ENCODE measurements around the gene CLEC18A.

The CLEC18A gene

DNA sequence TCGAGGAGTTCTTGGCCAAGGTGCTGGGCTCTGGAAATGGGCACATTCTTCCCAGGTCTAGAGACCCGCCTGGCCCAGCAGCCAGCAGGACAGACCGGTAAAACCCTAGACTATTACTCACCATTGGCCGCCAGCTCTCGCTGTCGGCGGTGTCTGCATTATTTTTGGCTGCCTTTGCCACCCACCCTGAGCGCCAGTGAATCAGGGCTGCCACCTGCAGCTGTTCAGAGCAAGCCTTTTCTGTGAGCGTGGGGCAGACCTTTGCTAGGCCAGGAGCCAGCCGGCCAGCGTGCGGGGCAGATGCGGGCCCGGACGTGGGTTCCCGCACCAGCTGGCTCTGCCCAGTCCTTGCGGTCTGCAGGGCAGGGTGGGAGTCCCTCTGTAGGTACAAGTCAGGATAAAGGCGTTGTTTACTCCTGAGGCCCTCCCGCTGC is 15.8 kb upstream of the CLEC18A start:
- H3K4me1 ChIP-seq (ENCODE audit: control insufficient read depth, insufficient read depth, low read length), result no peaks in the 10 kb centered on the region
- CTCF ChIA-PET, result no interaction called here
- POLR2A ChIA-PET, result no interaction called here

DNA sequence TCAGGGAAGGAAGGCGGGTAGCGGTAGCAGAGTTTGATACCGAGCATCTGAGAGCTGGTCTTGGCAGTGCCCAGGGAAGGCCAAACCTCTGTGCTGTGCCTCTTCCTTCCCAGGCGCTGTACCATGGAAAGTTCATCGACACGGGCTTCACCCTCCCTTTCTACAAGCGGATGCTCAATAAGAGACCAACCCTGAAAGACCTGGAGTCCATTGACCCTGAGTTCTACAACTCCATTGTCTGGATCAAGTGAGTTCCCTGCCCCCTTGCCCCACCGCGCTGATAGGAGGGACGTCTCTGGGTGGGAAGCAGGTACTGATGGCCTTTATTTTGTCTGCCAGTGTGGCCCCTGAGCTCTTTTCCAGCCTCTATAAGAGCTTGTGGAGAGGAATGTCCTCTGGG is 15.4 kb upstream of the CLEC18A start:
- POLR2A ChIA-PET, result no interaction called here

More for the DNA sequence above, 15.8 kb upstream of the CLEC18A start:
- Histone ChIP-seq H3K36me3 (ENCODE audit: control insufficient read depth in 2 of 2, insufficient read depth in 1 of 2, low read length in 2 of 2) (peaks cover 0 to 85% of the 10 kb centered on the region in 2 experiments; a peak in 1 of 3 replicates), H3K4me3 (ENCODE audit: low read depth, low read length) (no peak overlapping the region), H3K27ac (ENCODE audit: extremely low read depth, low read depth, low read length) (no peak overlapping the region), H3K9me3 (ENCODE audit: control insufficient read depth, insufficient read depth, low read depth, low read length) (no peaks in the 10 kb centered on the region)
- TF ChIP-seq, protein P1, sequence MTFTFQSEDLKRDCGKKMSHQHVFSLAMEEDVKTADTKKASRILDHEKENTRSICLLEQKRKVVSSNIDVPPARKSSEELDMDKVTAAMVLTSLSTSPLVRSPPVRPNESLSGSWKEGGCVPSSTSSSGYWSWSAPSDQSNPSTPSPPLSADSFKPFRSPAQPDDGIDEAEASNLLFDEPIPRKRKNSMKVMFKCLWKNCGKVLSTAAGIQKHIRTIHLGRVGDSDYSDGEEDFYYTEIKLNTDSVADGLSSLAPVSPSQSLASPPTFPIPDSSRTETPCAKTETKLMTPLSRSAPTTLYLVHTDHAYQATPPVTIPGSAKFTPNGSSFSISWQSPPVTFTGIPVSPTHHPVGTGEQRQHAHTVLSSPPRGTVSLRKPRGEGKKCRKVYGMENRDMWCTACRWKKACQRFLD (tag by site-specific recombination; IDR thresholded peaks at IDR 0.05), result no peak
- TF ChIP-seq ZSCAN30 (tag by site-specific recombination; IDR thresholded peaks at IDR 0.05) (no peak), ZNF23 (tag by site-specific recombination; IDR thresholded peaks at IDR 0.05; ENCODE audit: borderline replicate concordance) (no peak), ZBTB17 (tag by site-specific recombination; IDR thresholded peaks at IDR 0.05) (no peak), ZNF521 (tag by site-specific recombination; IDR thresholded peaks at IDR 0.05) (no peak)

DNA sequence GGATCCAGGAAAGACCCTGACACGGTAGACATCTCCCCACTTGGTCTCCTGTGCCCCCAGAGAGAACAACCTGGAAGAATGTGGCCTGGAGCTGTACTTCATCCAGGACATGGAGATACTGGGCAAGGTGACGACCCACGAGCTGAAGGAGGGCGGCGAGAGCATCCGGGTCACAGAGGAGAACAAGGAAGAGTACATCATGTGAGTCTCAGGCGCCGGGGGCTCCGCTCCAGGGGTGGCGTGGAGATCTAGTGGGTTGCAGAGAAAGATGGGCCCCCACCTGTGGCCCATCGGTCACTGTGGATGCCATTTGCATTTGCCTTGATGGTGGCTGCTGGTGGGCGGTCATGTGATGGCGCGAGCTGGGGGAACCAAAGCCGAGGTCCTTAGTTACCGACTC is 14.9 kb upstream of the CLEC18A start:
- Histone ChIP-seq H3K27ac (ENCODE audit: extremely low read depth, low read depth, low read length) (no peak overlapping the region), H3K36me3 (ENCODE audit: control insufficient read depth in 2 of 2, insufficient read depth in 1 of 2, low read length in 2 of 2) (peaks cover 0 to 84% of the 10 kb centered on the region in 2 experiments; a peak in 1 of 3 replicates), H3K9me3 (ENCODE audit: control insufficient read depth, insufficient read depth, low read depth, low read length) (no peaks in the 10 kb centered on the region), H3K4me3 (ENCODE audit: low read depth, low read length) (no peak overlapping the region), H3K4me1 (ENCODE audit: control insufficient read depth, insufficient read depth, low read length) (no peaks in the 10 kb centered on the region)
- CTCF ChIA-PET, result no interaction called here
- POLR2A ChIA-PET, result no interaction called here
- TF ChIP-seq SCRT2 (tag by site-specific recombination; IDR thresholded peaks at IDR 0.05) (0 out of 2 replicates have a peak, but pooled peaks have one; percentile 23), SCRT1 (tag by site-specific recombination; IDR thresholded peaks at IDR 0.05; ENCODE audit: borderline replicate concordance) (0 out of 2 replicates have a peak, but pooled peaks have one; percentile 11), ZNF585B (tag by site-specific recombination; IDR thresholded peaks at IDR 0.05) (no peak), ZBTB1 (tag by site-specific recombination; IDR thresholded peaks at IDR 0.05) (no peak), GLI2 (tag by site-specific recombination; IDR thresholded peaks at IDR 0.05; ENCODE audit: borderline replicate concordance, low read depth) (no peak), ZNF785 (tag by site-specific recombination; IDR thresholded peaks at IDR 0.05) (no peak), SALL2 (tag by site-specific recombination; IDR thresholded peaks at IDR 0.05; ENCODE audit: borderline replicate concordance) (no peak), ZNF529 (tag by site-specific recombination; IDR thresholded peaks at IDR 0.05; ENCODE audit: insufficient replicate concordance) (no peak), ZNF707 (tag by site-specific recombination; IDR thresholded peaks at IDR 0.05) (no peak), ZNF548 (tag by site-specific recombination; IDR thresholded peaks at IDR 0.05) (no peak)

More for the DNA sequence above, 15.4 kb upstream of the CLEC18A start:
- CTCF ChIA-PET, result no interaction called here
- no peak for TF ChIP-seq YY1 (tag by site-specific recombination; IDR thresholded peaks at IDR 0.05)
- no peak for TF ChIP-seq IKZF3 (tag by site-specific recombination; IDR thresholded peaks at IDR 0.05)
- no peak for TF ChIP-seq TRIM28 (IDR thresholded peaks at IDR 0.05; ENCODE audit: borderline replicate concordance, low read length)
- no peak for TF ChIP-seq ZNF350 (tag by site-specific recombination; IDR thresholded peaks at IDR 0.05)
- TF ChIP-seq ZXDB (tag by site-specific recombination; IDR thresholded peaks at IDR 0.05), result no peak
- TF ChIP-seq ZNF530 (tag by site-specific recombination; IDR thresholded peaks at IDR 0.05; ENCODE audit: low read depth), result no peak
- TF ChIP-seq ZFHX2 (tag by site-specific recombination; conservative IDR thresholded peaks at IDR 0.05), result no peak
- TF ChIP-seq SALL2 (tag by site-specific recombination; IDR thresholded peaks at IDR 0.05; ENCODE audit: borderline replicate concordance), result no peak
- no peak for TF ChIP-seq ZNF211 (tag by site-specific recombination; IDR thresholded peaks at IDR 0.05; ENCODE audit: low read depth)
- TF ChIP-seq, protein P2, sequence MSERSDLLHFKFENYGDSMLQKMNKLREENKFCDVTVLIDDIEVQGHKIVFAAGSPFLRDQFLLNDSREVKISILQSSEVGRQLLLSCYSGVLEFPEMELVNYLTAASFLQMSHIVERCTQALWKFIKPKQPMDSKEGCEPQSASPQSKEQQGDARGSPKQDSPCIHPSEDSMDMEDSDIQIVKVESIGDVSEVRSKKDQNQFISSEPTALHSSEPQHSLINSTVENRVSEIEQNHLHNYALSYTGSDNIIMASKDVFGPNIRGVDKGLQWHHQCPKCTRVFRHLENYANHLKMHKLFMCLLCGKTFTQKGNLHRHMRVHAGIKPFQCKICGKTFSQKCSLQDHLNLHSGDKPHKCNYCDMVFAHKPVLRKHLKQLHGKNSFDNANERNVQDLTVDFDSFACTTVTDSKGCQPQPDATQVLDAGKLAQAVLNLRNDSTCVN (tag by site-specific recombination; optimal IDR thresholded peaks at IDR 0.05), result no peak
- TF ChIP-seq, protein P3, sequence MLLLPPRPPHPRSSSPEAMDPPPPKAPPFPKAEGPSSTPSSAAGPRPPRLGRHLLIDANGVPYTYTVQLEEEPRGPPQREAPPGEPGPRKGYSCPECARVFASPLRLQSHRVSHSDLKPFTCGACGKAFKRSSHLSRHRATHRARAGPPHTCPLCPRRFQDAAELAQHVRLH (tag by site-specific recombination; IDR thresholded peaks at IDR 0.05), result no peak
- TF ChIP-seq ZNF670 (tag by site-specific recombination; IDR thresholded peaks at IDR 0.05; ENCODE audit: low read depth), result no peak
- no peak for TF ChIP-seq ZNF37A (tag by site-specific recombination; IDR thresholded peaks at IDR 0.05)
- no peak for TF ChIP-seq ZNF394 (tag by site-specific recombination; IDR thresholded peaks at IDR 0.05; ENCODE audit: borderline replicate concordance)
- TF ChIP-seq ZNF10 (tag by site-specific recombination; IDR thresholded peaks at IDR 0.05), result no peak
- H3K4me3 ChIP-seq (ENCODE audit: low read depth, low read length), result no peak overlapping the region
- H3K9me3 ChIP-seq (ENCODE audit: control insufficient read depth, insufficient read depth, low read depth, low read length), result no peaks in the 10 kb centered on the region
- no peaks in the 10 kb centered on the region for H3K4me1 ChIP-seq (ENCODE audit: control insufficient read depth, insufficient read depth, low read length)
- no peak overlapping the region for H3K27ac ChIP-seq (ENCODE audit: extremely low read depth, low read depth, low read length)
- H3K36me3 ChIP-seq (ENCODE audit: control insufficient read depth in 2 of 2, insufficient read depth in 1 of 2, low read length in 2 of 2), result peaks cover 0 to 85% of the 10 kb centered on the region in 2 experiments; a peak in 1 of 3 replicates

All from HEK293 (cell line).